ENCODE data around the gene AUTS2.

Gene AUTS2

GRCh38 chr7:69803699-69804516, 205.6 kb downstream of the AUTS2 start:
- H3K4me3 ChIP-seq (ENCODE audit: low read depth, low read length), result no peak overlapping the region
- TF ChIP-seq CTCF (IDR thresholded peaks at IDR 0.05; ENCODE audit: low read depth, low read length), result no peak
- no peaks in the 10 kb centered on the region for H3K36me3 ChIP-seq
- no peaks in the 10 kb centered on the region for H3K27me3 ChIP-seq (ENCODE audit: insufficient read depth, low read depth, severe bottlenecking)
- H3K27ac ChIP-seq, result no peak overlapping the region
- no peaks in the 10 kb centered on the region for H3K9me3 ChIP-seq (ENCODE audit: severe bottlenecking)
- DNase-seq, result no peak

GRCh38 chr7:69804962-69805361, 206.7 kb downstream of the AUTS2 start:
- H3K4me3 ChIP-seq (ENCODE audit: low read depth, low read length), result no peak overlapping the region
- no peak for DNase-seq
- no peak for TF ChIP-seq CTCF (IDR thresholded peaks at IDR 0.05; ENCODE audit: low read depth, low read length)
- H3K36me3 ChIP-seq, result no peaks in the 10 kb centered on the region
- no peaks in the 10 kb centered on the region for H3K9me3 ChIP-seq (ENCODE audit: severe bottlenecking)
- no peaks in the 10 kb centered on the region for H3K27me3 ChIP-seq (ENCODE audit: insufficient read depth, low read depth, severe bottlenecking)
- H3K27ac ChIP-seq, result no peak overlapping the region

- no peak for TF ChIP-seq CTCF (IDR thresholded peaks at IDR 0.05; ENCODE audit: low read depth, low read length)
- no peaks in the 10 kb centered on the region for H3K27me3 ChIP-seq (ENCODE audit: insufficient read depth, low read depth, severe bottlenecking)
These were observed 210.1 kb downstream of the AUTS2 start for GRCh38 chr7:69808391-69808790.

GRCh38 chr7:69811476-69812308, 213.4 kb downstream of the AUTS2 start:
- Histone ChIP-seq H3K4me3 (ENCODE audit: low read depth, low read length) (no peak overlapping the region), H3K27me3 (ENCODE audit: insufficient read depth, low read depth, severe bottlenecking) (no peaks in the 10 kb centered on the region), H3K9me3 (ENCODE audit: severe bottlenecking) (no peaks in the 10 kb centered on the region), H3K27ac (no peak overlapping the region), H3K36me3 (no peaks in the 10 kb centered on the region)
- no peak for TF ChIP-seq CTCF (IDR thresholded peaks at IDR 0.05; ENCODE audit: low read depth, low read length)
- no peak for DNase-seq

More at GRCh38 chr7:69808391-69808790, 210.1 kb downstream of the AUTS2 start:
- Histone ChIP-seq H3K4me3 (ENCODE audit: low read depth, low read length) (no peak overlapping the region), H3K36me3 (no peaks in the 10 kb centered on the region), H3K9me3 (ENCODE audit: severe bottlenecking) (no peaks in the 10 kb centered on the region), H3K27ac (no peak overlapping the region)
- DNase-seq, result no peak

GRCh38 chr7:69812756-69813155, 214.5 kb downstream of the AUTS2 start:
- no peak for DNase-seq

More at GRCh38 chr7:69812756-69813155, 214.5 kb downstream of the AUTS2 start:
- Histone ChIP-seq H3K27me3 (ENCODE audit: insufficient read depth, low read depth, severe bottlenecking) (no peaks in the 10 kb centered on the region), H3K27ac (no peak overlapping the region), H3K4me3 (ENCODE audit: low read depth, low read length) (no peak overlapping the region), H3K36me3 (no peaks in the 10 kb centered on the region), H3K9me3 (ENCODE audit: severe bottlenecking) (no peaks in the 10 kb centered on the region)
- TF ChIP-seq CTCF (IDR thresholded peaks at IDR 0.05; ENCODE audit: low read depth, low read length), result no peak
